ENCODE data around the gene PPP2R2B. TPM values are rescaled to one million over a fixed set of nuclear protein-coding genes. Genes with fewer than 3 reads are reported as not detected.

Gene PPP2R2B
- total RNA-seq, 1 experiment from 2014 or later: not detected

- no peak for DNase-seq (ENCODE audit: low read depth)
These were observed 50.7 kb downstream of the PPP2R2B start for GRCh38 chr5:146827901-146828300.

DNA sequence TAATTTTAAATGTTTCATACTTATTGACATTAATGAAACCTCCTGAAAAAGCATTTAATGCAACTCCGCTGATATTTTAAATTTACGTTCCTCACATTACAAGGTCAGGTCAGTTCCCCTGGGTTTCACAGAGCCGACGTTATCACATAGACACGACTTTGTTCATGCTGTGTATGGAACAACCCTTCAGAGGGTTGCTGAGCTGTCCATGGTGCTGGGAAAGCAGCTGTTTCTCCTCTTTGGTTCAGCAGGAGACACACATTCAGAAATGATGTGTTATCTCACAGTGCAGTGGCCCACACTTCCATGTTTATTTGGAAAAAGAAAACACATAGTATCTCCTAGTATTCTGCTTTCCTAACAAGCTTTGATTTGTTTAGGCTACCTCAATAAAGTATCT lies 53.5 kb downstream of the PPP2R2B start:
- no peak for DNase-seq (ENCODE audit: low read depth)

DNA sequence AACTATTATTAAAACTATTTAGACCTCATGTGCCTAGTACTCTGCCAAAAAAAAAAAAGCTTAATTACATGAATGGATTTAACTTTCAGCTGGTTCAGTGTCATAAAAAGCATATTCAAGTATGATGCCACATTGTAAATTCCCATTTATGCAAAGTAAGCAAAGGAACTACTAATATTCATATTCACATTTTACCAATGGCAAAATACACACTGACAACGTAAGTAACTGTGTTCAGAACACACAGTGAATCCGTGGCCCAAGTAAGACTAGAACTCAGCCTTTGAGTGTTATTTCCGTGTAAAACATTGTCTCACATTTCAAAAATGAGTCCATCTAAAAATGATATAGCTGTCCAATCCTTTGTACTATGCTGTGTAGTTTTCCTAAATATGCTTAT lies 56.8 kb downstream of the PPP2R2B start:
- no peak for DNase-seq (ENCODE audit: low read depth)

DNA sequence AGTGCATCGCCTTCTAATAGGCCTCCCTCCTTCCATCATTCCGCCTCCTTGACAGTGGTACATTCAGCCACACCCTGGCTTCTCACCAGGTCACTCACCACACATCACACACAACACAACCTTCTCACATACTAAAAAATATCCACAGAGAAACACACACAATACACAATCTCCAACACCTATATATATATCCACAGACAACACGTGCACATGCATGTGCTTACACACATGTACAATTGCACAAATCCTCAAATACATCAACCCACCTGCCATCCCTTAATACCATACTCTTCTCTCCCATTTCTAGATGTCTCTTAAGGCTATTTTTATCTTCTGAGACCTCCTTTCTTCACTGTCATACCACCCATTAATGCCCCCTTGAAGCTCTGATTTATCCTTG lies 57.6 kb downstream of the PPP2R2B start:
- no peak for DNase-seq (ENCODE audit: low read depth)

GRCh38 chr5:146818822-146819221 lies 59.7 kb downstream of the PPP2R2B start:
- DNase-seq (ENCODE audit: low read depth): no peak

DNA sequence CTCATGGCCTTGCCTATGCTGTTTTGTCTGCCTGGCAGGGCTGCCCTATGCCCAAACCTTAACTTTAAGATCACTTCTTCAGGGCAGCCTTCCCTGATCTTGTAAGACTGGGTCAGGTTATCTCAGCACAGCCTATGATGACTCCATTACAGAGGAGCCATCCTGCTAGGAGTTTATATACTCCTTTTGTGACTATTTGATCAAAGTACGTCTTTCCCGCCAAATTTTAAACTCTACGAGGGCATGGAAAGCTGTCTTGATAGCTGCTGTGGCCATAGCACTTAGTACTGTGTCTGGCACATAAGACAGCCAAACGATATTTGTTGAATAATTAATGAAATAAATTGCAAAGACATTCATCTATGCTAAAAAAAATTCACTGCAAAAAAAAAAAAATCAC lies 60.6 kb downstream of the PPP2R2B start:
- DNase-seq (ENCODE audit: low read depth): no peak

DNA sequence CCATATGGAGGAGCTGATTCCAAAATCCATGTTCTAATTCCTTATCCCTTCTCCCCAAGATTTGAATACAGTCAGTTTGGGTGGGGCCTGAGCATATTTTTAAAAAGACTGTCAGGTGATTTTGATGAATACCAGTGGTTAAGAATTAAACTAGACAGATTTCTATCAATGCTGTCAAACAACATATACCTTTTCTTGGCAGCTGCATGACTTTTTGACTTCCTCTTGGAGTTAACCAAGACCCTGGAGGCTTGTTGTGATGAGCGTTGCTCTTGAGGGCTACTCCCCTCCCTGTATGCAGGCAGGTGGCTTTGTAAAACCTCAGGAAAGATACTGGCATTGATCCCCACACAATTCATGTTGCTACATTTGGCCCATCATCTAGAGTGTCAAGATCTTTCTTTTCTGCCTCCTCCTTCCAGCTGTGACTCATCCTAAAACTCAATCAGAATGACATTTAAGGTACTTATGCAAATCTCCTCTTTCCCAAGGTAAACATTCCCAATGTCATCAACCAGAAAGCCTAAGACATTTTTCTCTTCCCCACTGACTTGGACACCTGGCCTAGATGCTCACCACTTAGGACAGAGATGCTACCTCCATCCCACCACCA lies 61.7 kb downstream of the PPP2R2B start:
- no peak for DNase-seq (ENCODE audit: low read depth)

DNA sequence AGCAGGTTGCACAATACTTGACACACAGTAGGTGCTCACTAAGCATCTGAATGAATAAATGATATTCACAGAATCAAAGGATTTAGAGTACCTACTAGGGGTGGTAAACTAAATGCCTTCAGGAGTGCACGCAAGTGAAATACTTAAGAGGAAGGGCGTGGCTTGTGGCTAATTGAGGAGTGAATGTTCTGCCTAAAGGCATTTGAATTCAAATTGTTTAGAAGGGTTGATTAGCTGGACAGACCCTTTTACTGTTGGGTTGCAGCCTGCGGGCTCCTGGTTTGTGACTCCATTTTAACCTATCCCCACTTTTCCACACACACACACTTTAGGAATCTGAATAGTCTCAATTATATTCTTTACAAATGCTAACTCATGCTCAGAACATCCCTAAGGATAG lies 63.1 kb downstream of the PPP2R2B start:
- peak; percentile 31 for DNase-seq (ENCODE audit: low read depth)

GRCh38 chr5:146813346-146814157 lies 65.0 kb downstream of the PPP2R2B start:
- DNase-seq (ENCODE audit: low read depth): no peak

DNA sequence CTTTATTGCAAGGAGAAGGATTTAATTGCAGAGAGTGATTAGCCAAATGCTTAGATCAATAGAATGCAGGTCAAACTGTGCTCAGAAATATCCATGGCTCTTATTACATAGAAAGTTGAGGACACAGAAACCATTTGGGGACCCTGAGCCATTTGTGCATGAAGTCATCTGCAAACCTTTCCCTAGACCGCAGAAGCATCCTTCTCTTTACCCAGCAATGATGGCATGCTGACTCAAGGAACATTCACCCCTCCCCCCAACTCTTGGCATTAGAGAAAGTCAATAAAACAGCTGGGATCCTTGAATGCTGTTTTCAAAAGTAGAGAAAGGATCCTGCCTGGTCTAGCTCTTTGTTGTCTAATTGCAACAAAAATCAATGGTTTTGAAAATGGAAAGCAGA lies 73.5 kb downstream of the PPP2R2B start:
- DNase-seq (ENCODE audit: low read depth): no peak

- no peak for DNase-seq (ENCODE audit: low read depth)
These were observed 75.5 kb downstream of the PPP2R2B start for GRCh38 chr5:146802945-146803522.

GRCh38 chr5:146799671-146800070 lies 78.9 kb downstream of the PPP2R2B start:
- DNase-seq (ENCODE audit: low read depth): no peak

DNA sequence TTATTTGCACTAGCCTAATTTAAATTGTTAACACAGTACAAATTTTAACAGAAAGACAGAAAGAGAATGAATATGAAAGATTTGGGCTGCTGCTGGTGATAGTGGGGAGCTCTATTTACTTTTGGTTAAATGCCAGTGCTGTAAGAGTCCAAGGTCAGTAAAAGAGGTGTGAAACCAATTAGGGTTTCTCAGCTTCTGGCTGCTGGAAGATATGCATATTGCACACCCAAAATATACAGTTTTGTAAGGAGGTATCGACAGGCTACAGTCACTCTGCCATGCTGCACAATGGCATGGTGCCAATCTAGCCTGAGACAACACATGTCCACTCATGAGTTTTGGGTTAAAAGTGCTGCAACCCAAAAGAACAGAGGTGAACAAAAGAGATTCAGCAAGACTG lies 79.3 kb downstream of the PPP2R2B start:
- DNase-seq (ENCODE audit: low read depth): no peak

GRCh38 chr5:146797658-146798057 lies 80.9 kb downstream of the PPP2R2B start:
- no peak for DNase-seq (ENCODE audit: low read depth)

DNA sequence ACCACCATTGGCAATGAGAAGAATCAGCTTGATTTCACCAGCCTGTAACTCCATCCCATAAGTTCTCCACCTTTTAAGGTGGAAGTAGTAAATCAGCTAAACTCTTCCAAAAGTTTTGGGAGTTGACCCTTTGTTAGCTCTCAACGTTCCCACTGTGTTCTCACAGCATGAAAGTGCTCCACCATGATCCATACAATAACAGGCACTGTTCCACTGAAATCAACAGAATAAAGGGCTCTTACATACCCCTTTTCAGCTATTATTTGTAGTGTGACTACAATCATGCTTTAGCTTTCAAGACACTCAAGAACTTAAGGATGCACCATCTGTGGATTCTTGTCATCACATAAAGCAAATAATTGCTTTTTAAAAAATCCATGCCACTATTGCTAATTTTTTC lies 81.6 kb downstream of the PPP2R2B start:
- peak; percentile 23 for DNase-seq (ENCODE audit: low read depth)

DNA sequence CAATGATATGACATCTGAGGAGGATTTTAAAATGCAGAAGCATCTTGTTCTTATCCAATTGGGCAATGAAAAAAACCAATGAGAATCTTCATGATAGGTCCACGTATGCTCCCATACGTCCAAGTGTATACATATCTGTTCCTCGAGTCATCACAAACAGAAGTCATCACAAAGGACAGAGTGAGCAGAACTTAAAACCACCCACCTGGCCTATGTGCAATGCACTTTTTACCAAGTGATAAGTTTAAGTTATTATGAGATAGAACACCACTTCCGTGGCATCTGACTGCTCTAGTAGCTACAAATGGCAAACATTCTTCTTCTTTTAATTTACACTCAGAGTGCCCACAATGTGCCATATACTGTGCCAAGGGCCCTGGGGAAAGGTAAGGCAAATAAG lies 82.4 kb downstream of the PPP2R2B start:
- no peak for DNase-seq (ENCODE audit: low read depth)

DNA sequence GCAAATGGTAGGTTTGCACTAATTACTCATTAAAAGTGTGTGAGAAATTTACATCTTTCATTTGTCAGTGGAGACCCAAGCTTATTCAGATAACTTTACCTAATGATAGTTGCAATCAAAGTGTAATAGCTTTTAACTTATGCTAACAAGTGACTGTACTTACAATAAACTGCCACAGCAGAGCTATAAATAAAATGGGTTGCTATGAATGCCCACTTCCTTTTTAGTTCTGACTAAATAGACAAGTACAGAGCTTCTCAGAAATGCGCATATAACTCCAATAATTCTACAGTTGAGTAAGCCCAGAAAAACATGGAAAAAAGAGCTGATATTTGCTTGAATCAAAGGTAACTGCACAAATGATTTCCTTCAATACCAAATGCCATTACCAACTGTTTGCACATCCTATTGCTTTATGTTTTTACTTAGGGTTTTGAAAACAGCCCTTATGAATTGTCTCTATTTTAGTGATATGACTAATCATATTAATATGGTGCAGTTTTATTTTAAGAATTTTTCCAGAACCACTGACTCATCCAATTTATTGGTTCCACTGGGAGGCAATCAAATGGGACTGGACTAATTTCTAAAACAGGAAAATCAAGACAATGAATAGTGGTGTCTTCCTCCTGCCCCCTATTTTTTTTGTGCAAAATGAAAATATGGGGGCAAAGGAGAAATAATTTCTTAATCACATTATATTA lies 84.1 kb downstream of the PPP2R2B start:
- DNase-seq (ENCODE audit: low read depth): peak; percentile 5

- no peak for DNase-seq (ENCODE audit: low read depth)
These were observed 84.8 kb downstream of the PPP2R2B start for GRCh38 chr5:146793709-146794108.

GRCh38 chr5:146791471-146791870 lies 87.1 kb downstream of the PPP2R2B start:
- no peak for DNase-seq (ENCODE audit: low read depth)

- DNase-seq (ENCODE audit: low read depth): no peak
These were observed 88.6 kb downstream of the PPP2R2B start for GRCh38 chr5:146789712-146790653.

DNA sequence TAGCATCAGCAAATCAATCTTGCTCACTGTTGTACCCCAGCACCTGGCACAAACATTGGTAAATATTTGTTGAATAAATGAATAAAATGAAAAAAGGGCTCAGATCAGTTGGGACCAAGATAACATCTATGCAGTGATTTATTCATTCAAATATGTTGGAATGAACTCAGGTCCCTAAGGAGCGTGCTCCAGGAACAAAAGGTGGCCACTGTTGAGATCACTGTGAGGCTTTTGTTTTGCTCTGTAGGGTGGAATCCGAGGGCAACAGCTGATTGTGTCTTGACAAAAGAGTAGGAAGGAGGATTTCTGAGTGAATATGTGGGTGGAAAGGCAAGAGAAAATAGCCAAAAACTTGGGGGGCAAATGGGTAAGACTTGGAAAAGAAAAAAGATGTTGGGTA lies 89.7 kb downstream of the PPP2R2B start:
- DNase-seq (ENCODE audit: low read depth): no peak
